ENCODE measurements around the gene ROBO1.
"Not testable (repeated sequence)": the region's sequence is repeated elsewhere in the genome, so short reads cannot be mapped to it uniquely, and the experiment has no call there.

Gene ROBO1

DNA sequence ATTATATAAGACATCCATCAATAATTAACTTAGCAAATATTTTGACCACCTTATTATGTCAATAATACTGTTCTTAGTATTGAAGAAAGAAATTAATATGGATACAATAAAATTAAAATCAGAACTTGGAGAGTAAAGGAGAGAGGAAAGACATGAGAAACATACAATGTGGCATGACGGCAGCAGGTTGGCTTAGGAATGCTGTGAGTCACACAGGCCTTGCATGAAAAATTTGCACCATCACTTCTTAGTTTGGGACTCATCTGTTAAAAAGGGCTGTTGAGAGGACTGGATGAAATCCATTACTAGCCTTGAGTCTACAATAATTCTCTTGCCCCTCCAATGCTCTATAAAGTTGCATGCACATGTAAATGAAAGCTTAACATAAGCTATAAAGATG is 880.8 kb downstream of the ROBO1 start:
- Histone ChIP-seq H2AFZ (ENCODE audit: low read length) (0 out of 2 replicates have a peak overlapping the region, but pooled peaks have one; percentile 22), H3K4me1 (ENCODE audit: low read length) (peaks cover 23% of the 10 kb centered on the region), H4K20me1 (ENCODE audit: insufficient read depth, low read length) (no peaks in the 10 kb centered on the region), H3K27ac (ENCODE audit: low read length) (peak overlapping the region; percentile 69; the same call in 1 of the 2 replicates), H3K4me3 (ENCODE audit: low read length) (peak overlapping the region; percentile 40; the same call in 1 of the 2 replicates), H3F3A (ENCODE audit: insufficient read depth, low read length) (peaks cover 16% of the 10 kb centered on the region; the same call in 1 of the 2 replicates), H3K4me2 (ENCODE audit: low read depth, low read length) (peak overlapping the region; percentile 71), H3K36me3 (replicated peaks; ENCODE audit: insufficient read depth, low read length) (no peaks in the 10 kb centered on the region), H3K9me3 (replicated peaks; ENCODE audit: insufficient read depth, low read length) (no peaks in the 10 kb centered on the region), H3K79me2 (ENCODE audit: low read length) (peaks cover 9% of the 10 kb centered on the region), H3K27me3 (replicated peaks; ENCODE audit: insufficient read depth, low read length) (no peaks in the 10 kb centered on the region), H3K9me2 (replicated peaks; ENCODE audit: insufficient read depth, low read length) (no peaks in the 10 kb centered on the region), H3K9ac (ENCODE audit: low read length) (peak overlapping the region; percentile 39; the same call in 1 of the 2 replicates)
- TF ChIP-seq EZH2 (optimal IDR thresholded peaks at IDR 0.05; ENCODE audit: low read depth, low read length) (no peak), CTCF (IDR thresholded peaks at IDR 0.05; ENCODE audit: low read length) (no peak), EZH2phosphoT487 (IDR thresholded peaks at IDR 0.05; ENCODE audit: low read length) (no peak)
- DNase-seq, result no peak

DNA sequence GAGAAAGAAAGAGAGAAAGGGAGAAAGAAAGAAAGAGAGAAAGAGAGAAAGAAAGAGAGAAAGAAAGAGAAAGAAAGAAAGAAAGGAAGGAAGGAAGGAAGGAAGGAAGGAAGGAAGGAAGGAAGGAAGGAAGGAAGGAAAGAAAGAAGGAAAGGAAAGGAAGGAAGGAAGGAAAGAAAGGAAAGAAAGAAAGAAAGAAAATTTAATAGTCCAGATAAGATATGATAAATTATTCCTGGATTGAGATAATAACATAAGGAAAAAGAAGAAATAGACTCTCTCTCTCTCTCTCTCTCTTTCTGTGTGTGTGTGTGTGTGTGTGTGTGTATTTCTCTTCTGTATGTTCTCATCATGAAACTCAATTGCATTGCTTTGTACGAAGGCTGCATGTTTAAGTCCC is 883.2 kb downstream of the ROBO1 start:
- not testable (repeated sequence) for H3K9me2 ChIP-seq (replicated peaks; ENCODE audit: insufficient read depth, low read length); DNase-seq; H3K9ac ChIP-seq (ENCODE audit: low read length); H3K9me3 ChIP-seq (replicated peaks; ENCODE audit: insufficient read depth, low read length); H2AFZ ChIP-seq (ENCODE audit: low read length); H3K4me3 ChIP-seq (ENCODE audit: low read length); H3K27ac ChIP-seq (ENCODE audit: low read length); H3K27me3 ChIP-seq (replicated peaks; ENCODE audit: insufficient read depth, low read length); H3K79me2 ChIP-seq (ENCODE audit: low read length); H4K20me1 ChIP-seq (ENCODE audit: insufficient read depth, low read length); H3K4me2 ChIP-seq (ENCODE audit: low read depth, low read length); H3K36me3 ChIP-seq (replicated peaks; ENCODE audit: insufficient read depth, low read length)
- peaks cover 23% of the 10 kb centered on the region for H3K4me1 ChIP-seq (ENCODE audit: low read length)
- peaks cover 16% of the 10 kb centered on the region; the same call in 1 of the 2 replicates for H3F3A ChIP-seq (ENCODE audit: insufficient read depth, low read length)

DNA sequence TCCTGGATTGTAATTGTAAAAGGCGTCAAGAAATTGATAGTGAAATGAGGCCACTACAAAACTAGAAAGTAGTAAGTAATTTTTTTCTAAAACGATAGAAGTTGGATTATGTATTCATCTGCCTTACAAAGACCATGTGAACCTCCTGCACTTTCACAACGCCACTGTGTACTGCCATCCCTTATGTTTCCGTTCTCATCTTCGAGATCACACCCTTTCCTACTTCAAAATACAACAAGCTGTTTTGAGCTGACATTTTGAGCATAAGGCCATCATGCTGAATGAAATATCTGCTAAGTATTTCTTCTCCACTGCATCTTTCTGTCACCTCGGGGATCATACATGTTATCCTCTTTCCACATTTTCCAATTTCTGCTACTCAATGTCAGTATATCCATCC is 885.5 kb downstream of the ROBO1 start:
- no peaks in the 10 kb centered on the region for H4K20me1 ChIP-seq (ENCODE audit: insufficient read depth, low read length)
- no peak for DNase-seq
- H3K9me3 ChIP-seq (replicated peaks; ENCODE audit: insufficient read depth, low read length), result no peaks in the 10 kb centered on the region
- TF ChIP-seq EZH2phosphoT487 (IDR thresholded peaks at IDR 0.05; ENCODE audit: low read length), result no peak
- TF ChIP-seq CTCF (IDR thresholded peaks at IDR 0.05; ENCODE audit: low read length), result no peak
- no peak for TF ChIP-seq EZH2 (optimal IDR thresholded peaks at IDR 0.05; ENCODE audit: low read depth, low read length)
- no peaks in the 10 kb centered on the region for H3K9me2 ChIP-seq (replicated peaks; ENCODE audit: insufficient read depth, low read length)
- H3K4me3 ChIP-seq (ENCODE audit: low read length), result no peak overlapping the region
- H3K27ac ChIP-seq (ENCODE audit: low read length), result no peak overlapping the region
- H3K9ac ChIP-seq (ENCODE audit: low read length), result no peak overlapping the region
- H2AFZ ChIP-seq (ENCODE audit: low read length), result no peak overlapping the region
- no peaks in the 10 kb centered on the region for H3K36me3 ChIP-seq (replicated peaks; ENCODE audit: insufficient read depth, low read length)
- H3F3A ChIP-seq (ENCODE audit: insufficient read depth, low read length), result peaks cover 4% of the 10 kb centered on the region; the same call in 1 of the 2 replicates
- peaks cover 4% of the 10 kb centered on the region for H3K4me1 ChIP-seq (ENCODE audit: low read length)
- peaks cover 5% of the 10 kb centered on the region; the same call in 1 of the 2 replicates for H3K79me2 ChIP-seq (ENCODE audit: low read length)
- no peak overlapping the region for H3K4me2 ChIP-seq (ENCODE audit: low read depth, low read length)
- H3K27me3 ChIP-seq (replicated peaks; ENCODE audit: insufficient read depth, low read length), result no peaks in the 10 kb centered on the region

- H3K9me2 ChIP-seq (replicated peaks; ENCODE audit: insufficient read depth, low read length), result no peaks in the 10 kb centered on the region
- H4K20me1 ChIP-seq (ENCODE audit: insufficient read depth, low read length), result no peaks in the 10 kb centered on the region
- DNase-seq, result no peak
- no peaks in the 10 kb centered on the region for H3K79me2 ChIP-seq (ENCODE audit: low read length)
- H3K27ac ChIP-seq (ENCODE audit: low read length), result no peak overlapping the region
- H3K4me2 ChIP-seq (ENCODE audit: low read depth, low read length), result no peak overlapping the region
- no peak overlapping the region for H3K4me3 ChIP-seq (ENCODE audit: low read length)
- no peak for TF ChIP-seq EZH2 (optimal IDR thresholded peaks at IDR 0.05; ENCODE audit: low read depth, low read length)
- no peak for TF ChIP-seq EZH2phosphoT487 (IDR thresholded peaks at IDR 0.05; ENCODE audit: low read length)
- TF ChIP-seq CTCF (IDR thresholded peaks at IDR 0.05; ENCODE audit: low read length), result no peak
- no peak overlapping the region for H2AFZ ChIP-seq (ENCODE audit: low read length)
- H3F3A ChIP-seq (ENCODE audit: insufficient read depth, low read length), result no peaks in the 10 kb centered on the region
- H3K36me3 ChIP-seq (replicated peaks; ENCODE audit: insufficient read depth, low read length), result no peaks in the 10 kb centered on the region
- no peaks in the 10 kb centered on the region; the same call in 1 of the 2 replicates for H3K4me1 ChIP-seq (ENCODE audit: low read length)
- H3K27me3 ChIP-seq (replicated peaks; ENCODE audit: insufficient read depth, low read length), result no peaks in the 10 kb centered on the region
- no peak overlapping the region for H3K9ac ChIP-seq (ENCODE audit: low read length)
- no peaks in the 10 kb centered on the region for H3K9me3 ChIP-seq (replicated peaks; ENCODE audit: insufficient read depth, low read length)
Observed at GRCh38 chr3:78881501-78881900, 886.3 kb downstream of the ROBO1 start.

Data from MM.1S (cell line).